RCC 7860 (cell line): ENCODE data around the gene KIR2DL3.
"Not testable (repeated sequence)": the region's sequence is repeated elsewhere in the genome, so short reads cannot be mapped to it uniquely, and the experiment has no call there.

ENCODE experiments used
- DNase-seq: peaks from one replicate; pipeline ENCODE4 v3.0.0-alpha.2; 2015; ENCODE audit warnings: low spot score
- FAIRE-seq: peaks from 2 replicates; lab custom pipeline; 2012; peaks lifted over from hg19 to GRCh38; lab: Jason Lieb, UNC

Gene KIR2DL3

DNA sequence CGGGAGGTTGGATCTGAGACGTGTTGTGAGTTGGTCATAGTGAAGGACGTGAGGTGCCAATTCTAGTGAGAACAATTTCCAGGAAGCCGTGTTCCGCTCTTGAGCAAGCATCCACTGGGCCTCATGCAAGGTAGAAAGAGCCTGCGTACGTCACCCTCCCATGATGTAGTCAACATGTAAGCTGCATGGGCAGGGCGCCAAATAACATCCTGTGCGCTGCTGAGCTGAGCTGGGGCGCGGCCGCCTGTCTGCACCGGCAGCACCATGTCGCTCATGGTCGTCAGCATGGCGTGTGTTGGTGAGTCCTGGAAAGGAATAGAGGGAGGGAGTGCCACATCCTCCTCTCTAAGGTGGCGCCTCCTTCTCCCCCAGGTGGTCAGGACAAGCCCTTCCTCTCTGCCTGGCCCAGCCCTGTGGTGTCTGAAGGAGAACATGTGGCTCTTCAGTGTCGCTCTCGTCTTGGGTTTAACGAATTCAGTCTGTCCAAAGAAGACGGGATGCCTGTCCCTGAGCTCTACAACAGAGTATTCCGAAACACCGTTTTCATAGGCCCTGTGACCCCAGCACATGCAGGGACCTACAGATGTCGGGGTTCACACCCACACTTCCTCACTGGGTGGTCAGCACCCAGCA is 47.9 kb downstream of the KIR2DL3 start:
- not testable (repeated sequence) for FAIRE-seq, DNase-seq

DNA sequence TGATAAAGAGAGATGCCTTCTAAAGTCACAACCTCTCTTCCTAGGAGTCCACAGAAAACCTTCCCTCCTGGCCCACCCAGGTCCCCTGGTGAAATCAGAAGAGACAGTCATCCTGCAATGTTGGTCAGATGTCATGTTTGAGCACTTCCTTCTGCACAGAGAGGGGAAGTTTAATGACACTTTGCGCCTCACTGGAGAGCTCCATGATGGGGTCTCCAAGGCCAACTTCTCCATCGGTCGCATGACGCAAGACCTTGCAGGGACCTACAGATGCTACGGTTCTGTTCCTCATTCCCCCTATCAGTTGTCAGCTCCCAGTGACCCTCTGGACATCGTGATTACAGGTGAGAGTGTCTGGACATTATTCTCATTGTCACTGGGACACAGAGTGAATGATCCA is 49.8 kb downstream of the KIR2DL3 start:
- not testable (repeated sequence) for FAIRE-seq, DNase-seq

DNA sequence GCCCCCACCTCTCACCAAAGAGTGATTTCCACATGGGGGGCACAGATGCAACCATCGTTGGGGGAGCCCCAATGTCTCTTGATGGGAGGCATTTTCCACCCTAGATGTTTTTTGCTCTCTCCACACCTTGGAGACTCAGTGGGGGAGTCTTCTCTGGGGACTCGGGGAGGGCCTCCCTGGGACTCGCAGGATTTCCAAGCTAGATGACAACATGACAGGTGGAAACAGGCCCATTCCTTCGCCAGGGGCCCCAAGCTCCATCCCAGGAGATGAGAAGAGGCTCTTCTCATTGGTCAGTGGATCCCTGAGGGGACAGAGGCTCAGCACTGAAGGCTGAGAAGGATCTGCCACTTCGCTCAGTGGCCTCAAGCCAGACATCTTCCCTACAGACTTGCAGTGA is 52.4 kb downstream of the KIR2DL3 start:
- FAIRE-seq: no peak

DNA sequence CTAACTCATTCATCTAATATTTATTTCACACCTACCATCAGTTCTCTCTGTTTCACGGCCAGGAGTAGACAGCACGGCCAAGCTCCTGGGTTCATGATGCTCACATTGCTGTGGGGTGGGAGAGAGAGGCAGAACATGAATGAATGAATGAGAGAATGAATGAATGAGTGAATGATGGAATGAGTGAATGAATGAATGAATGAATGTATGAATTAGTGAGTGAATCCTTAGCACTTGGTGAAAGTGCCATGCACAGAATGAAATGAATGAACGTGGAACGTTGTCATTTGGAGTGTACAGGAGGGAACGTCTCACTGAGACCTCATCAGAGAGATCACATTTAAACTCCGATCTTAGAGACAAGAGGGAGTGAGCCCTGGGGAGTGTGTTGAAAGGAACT is 53.2 kb downstream of the KIR2DL3 start:
- no peak for DNase-seq
- FAIRE-seq: no peak

More for the DNA sequence above, 52.4 kb downstream of the KIR2DL3 start:
- no peak for DNase-seq

DNA sequence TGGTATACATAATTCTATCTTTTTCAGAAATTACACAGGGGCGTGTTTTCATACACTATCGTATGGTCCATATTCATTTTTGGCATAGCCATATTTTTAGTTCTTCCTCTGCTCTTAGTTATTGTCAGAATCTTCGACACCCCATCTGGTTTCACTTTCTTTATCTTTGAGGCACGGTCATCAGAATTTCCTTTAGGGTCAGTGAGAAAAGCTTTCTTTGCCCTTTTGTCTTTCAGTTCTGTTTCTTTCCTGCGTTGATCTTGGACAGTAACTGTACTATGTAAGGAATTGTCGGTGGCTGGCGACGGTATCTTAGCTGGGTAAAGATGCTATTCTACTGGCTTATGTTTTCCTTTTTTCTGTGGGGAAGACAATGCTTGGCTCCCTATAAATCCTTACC is 54.5 kb downstream of the KIR2DL3 start:
- DNase-seq: no peak
- no peak for FAIRE-seq

DNA sequence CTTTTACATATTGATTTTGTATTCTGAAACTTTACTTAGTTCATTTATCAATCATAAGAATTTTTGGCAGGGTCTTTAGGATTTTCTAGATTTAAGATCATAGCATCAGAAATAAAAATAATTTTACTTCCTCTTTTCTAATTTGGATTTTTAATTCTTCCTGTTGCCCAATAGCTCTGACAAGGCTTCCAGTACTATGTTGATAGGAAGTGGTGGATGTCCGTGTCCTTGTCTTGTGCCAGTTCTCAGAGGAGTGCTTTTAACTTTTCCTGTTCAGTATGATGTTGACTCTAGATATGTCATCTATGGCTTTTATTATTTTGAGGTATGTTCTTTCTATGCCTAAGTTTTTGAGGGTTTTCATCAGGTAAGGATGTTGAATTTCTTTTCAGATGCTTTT is 57.4 kb downstream of the KIR2DL3 start:
- no peak for DNase-seq
- FAIRE-seq: no peak
